IMR-90 (cell line): ENCODE measurements around the gene CERKL.

ENCODE experiments used
- BHLHE40 ChIP-seq: fragments of 150-350 bp; IDR thresholded peaks from 2 replicates; pipeline ENCODE4 v1.6.1; 2016; ENCODE audit warnings: mild to moderate bottlenecking, low read depth, low read length
- CEBPB ChIP-seq: IDR thresholded peaks from 2 replicates; pipeline ENCODE4 v1.6.1; 2012; ENCODE audit warnings: low read depth, low read length, improper control_type of control experiment
- FOS ChIP-seq: fragments of 150-350 bp; IDR thresholded peaks from 2 replicates; pipeline ENCODE4 v1.6.1; 2016; ENCODE audit warnings: low read depth, low read length
- MAFK ChIP-seq: IDR thresholded peaks from 2 replicates; pipeline ENCODE4 v1.6.1; 2012; ENCODE audit warnings: low read depth, low read length, improper control_type of control experiment
- MAZ ChIP-seq: IDR thresholded peaks from 2 replicates; pipeline ENCODE4 v1.6.1; 2012; ENCODE audit warnings: low read depth, mild to moderate bottlenecking, low read length, improper control_type of control experiment, moderate library complexity, borderline replicate concordance
- MXI1 ChIP-seq: IDR thresholded peaks from 2 replicates; pipeline ENCODE4 v1.6.1; 2012; ENCODE audit warnings: low read depth, mild to moderate bottlenecking, low read length, moderate library complexity, borderline replicate concordance
- POLR2A ChIP-seq: IDR thresholded peaks from 2 replicates; pipeline ENCODE4 v1.6.1; 2012; ENCODE audit warnings: mild to moderate bottlenecking, low read depth, low read length
- RAD21 ChIP-seq: IDR thresholded peaks from 2 replicates; pipeline ENCODE4 v1.6.1; 2012; ENCODE audit warnings: low read length, improper control_type of control experiment
- RCOR1 ChIP-seq: IDR thresholded peaks from 2 replicates; pipeline ENCODE4 v1.6.1; 2012; ENCODE audit warnings: mild to moderate bottlenecking, low read length, improper control_type of control experiment; ENCODE audit not compliant: insufficient replicate concordance
- RFX5 ChIP-seq: IDR thresholded peaks from 2 replicates; pipeline ENCODE4 v1.8.0; 2012; ENCODE audit warnings: low read depth, mild to moderate bottlenecking, low read length, moderate library complexity
- SMC3 ChIP-seq: fragments of 150-350 bp; IDR thresholded peaks from 2 replicates; pipeline ENCODE4 v1.6.1; 2016; ENCODE audit warnings: low read depth, mild to moderate bottlenecking, antibody characterized with exemption, low read length, moderate library complexity
- TF ChIP-seq, protein P1 (sequence below): conservative IDR thresholded peaks from 2 replicates; pipeline ENCODE4 v1.5.1; 2012; ENCODE audit warnings: mild to moderate bottlenecking, low read depth, low read length, improper control_type of control experiment
- TF ChIP-seq, protein P2 (sequence below): fragments of 150-350 bp; IDR thresholded peaks from 2 replicates; pipeline ENCODE4 v1.6.1; 2017; ENCODE audit warnings: mild to moderate bottlenecking, antibody characterized with exemption, low read length, low read depth
- TF ChIP-seq, protein P3 (sequence below): fragments of 150-350 bp; IDR thresholded peaks from 2 replicates; pipeline ENCODE4 v1.6.1; 2016; ENCODE audit warnings: low read depth, mild to moderate bottlenecking, low read length, moderate library complexity, borderline replicate concordance

DNA sequence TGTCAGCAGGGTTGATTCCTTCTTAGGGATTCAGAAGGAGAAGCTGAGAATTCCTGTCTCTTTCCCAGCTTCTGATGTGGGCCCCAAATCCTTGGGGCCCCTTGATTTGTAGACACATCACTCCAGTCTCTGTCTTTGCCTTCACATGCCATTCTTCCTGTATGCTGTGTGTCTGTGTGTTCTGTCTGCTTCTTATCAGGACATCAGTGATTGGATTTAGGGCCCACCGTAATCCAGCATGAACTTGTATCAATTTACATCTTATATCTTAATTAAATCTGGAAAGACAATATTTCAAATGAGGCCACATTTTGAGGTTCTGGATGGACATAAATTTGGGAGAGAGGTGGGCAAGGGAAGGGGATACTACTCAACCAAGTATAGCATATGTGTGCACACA lies 13.7 kb upstream of the CERKL start:
- TF ChIP-seq POLR2A: no peak
- TF ChIP-seq, protein P1, sequence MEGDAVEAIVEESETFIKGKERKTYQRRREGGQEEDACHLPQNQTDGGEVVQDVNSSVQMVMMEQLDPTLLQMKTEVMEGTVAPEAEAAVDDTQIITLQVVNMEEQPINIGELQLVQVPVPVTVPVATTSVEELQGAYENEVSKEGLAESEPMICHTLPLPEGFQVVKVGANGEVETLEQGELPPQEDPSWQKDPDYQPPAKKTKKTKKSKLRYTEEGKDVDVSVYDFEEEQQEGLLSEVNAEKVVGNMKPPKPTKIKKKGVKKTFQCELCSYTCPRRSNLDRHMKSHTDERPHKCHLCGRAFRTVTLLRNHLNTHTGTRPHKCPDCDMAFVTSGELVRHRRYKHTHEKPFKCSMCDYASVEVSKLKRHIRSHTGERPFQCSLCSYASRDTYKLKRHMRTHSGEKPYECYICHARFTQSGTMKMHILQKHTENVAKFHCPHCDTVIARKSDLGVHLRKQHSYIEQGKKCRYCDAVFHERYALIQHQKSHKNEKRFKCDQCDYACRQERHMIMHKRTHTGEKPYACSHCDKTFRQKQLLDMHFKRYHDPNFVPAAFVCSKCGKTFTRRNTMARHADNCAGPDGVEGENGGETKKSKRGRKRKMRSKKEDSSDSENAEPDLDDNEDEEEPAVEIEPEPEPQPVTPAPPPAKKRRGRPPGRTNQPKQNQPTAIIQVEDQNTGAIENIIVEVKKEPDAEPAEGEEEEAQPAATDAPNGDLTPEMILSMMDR: no peak
- TF ChIP-seq, protein P2, sequence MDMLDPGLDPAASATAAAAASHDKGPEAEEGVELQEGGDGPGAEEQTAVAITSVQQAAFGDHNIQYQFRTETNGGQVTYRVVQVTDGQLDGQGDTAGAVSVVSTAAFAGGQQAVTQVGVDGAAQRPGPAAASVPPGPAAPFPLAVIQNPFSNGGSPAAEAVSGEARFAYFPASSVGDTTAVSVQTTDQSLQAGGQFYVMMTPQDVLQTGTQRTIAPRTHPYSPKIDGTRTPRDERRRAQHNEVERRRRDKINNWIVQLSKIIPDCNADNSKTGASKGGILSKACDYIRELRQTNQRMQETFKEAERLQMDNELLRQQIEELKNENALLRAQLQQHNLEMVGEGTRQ: no peak
- no peak for TF ChIP-seq MXI1
- no peak for TF ChIP-seq RFX5
- TF ChIP-seq, protein P3, sequence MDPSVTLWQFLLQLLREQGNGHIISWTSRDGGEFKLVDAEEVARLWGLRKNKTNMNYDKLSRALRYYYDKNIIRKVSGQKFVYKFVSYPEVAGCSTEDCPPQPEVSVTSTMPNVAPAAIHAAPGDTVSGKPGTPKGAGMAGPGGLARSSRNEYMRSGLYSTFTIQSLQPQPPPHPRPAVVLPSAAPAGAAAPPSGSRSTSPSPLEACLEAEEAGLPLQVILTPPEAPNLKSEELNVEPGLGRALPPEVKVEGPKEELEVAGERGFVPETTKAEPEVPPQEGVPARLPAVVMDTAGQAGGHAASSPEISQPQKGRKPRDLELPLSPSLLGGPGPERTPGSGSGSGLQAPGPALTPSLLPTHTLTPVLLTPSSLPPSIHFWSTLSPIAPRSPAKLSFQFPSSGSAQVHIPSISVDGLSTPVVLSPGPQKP: no peak
- TF ChIP-seq CEBPB: no peak
- no peak for TF ChIP-seq FOS
- TF ChIP-seq RCOR1: no peak
- no peak for TF ChIP-seq MAFK
- TF ChIP-seq BHLHE40: no peak
- TF ChIP-seq RAD21: no peak
- TF ChIP-seq MAZ: no peak
- TF ChIP-seq SMC3: no peak
